ENCODE results near the gene RILPL1.

DNA sequence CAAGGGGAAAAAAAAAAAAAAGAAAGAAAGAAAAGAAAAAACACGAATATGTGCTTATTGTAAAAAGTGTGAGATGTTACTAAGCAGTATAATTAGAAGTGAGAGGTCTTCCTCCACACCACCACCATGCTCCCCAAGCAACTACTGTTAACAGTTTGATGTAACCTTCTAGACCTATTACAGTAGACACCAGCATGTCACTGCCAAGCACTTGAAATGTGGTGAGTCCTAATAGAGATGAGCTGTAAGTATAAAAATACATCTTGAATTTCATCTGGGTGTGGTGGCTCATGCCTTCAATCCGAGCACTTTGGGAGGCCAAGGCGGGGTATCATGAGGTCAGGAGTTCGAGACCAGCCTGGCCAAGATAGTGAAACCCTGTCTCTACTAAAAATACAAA is 83.7 kb downstream of the RILPL1 start:
- TF ChIP-seq POLR2A (IDR thresholded peaks at IDR 0.05; ENCODE audit: low read depth, low read length) (no peak), POLR2AphosphoS5 (IDR thresholded peaks at IDR 0.05; ENCODE audit: low read depth, low read length) (no peak), TAF1 (IDR thresholded peaks at IDR 0.05; ENCODE audit: borderline replicate concordance, low read depth, low read length) (no peak)

Data from GM12892 (cell line).